ENCODE results near the gene ATG13.
"Not testable (repeated sequence)": the region's sequence is repeated elsewhere in the genome, so short reads cannot be mapped to it uniquely, and the experiment has no call there.

Gene ATG13

GRCh38 chr11:46649180-46649738 lies 31.9 kb downstream of the ATG13 start:
- DNase-seq: no peak

- DNase-seq: no peak
Observed at GRCh38 chr11:46655631-46656030, 38.3 kb downstream of the ATG13 start.

DNA sequence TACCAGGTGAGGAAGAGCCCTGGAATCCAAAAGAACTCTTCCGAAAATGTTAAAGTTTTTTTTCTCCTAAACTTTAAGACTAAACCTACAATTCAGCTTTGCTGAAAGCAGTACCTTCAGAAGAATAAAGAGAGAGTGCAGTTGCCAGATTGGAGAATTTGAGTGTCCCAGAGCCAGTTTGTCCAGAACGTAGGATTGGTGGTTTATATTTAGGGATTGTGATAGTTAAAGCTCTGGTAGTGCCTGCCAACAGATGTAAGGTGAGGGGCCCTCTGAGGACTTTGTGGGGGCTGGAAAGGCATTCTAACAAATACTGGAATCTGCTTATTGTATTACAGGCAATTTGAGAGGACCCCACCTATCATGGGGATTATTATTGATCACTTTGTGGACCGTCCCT lies 39.8 kb downstream of the ATG13 start:
- DNase-seq: no peak

DNA sequence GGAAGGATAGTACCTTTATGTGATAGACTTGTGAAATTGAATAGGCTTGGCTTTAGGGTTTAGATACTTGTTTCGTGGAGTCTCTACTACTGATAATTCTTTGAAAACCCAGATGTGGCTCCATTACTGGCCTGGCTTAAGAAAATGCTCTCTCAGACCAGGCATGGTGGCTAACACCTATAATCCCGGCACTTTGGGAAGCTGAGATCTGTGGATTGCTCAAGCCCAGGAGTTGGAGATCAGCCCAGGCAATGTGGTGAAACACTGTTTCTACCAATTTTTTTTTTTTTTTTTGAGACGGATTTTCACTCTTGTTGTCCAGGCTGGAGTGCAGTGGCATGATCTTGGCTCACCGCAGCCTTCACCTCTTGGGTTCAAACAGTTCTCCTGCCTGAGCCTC lies 40.9 kb downstream of the ATG13 start:
- no peak for DNase-seq

- DNase-seq: no peak
Observed at GRCh38 chr11:46659908-46660307, 42.6 kb downstream of the ATG13 start.

DNA sequence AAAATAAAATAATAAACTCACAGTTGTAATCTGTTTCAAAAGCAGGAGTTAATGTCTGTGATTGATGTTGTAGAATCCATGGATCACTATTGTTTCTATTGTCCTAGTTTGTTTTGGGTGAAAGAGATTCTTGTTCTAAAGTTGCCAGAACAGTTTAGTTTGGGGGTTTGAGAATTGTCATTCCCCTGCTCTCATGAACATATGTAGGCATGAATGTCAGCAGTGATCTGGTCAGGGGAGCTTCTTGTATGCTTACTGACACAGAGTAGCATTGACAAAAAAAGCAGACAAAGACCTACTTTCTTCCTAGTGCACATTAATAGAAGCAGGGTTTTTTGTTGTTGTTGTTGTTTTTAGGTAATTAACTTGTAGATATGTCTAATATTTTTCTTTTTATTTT lies 44.5 kb downstream of the ATG13 start:
- DNase-seq: no peak

GRCh38 chr11:46662366-46662765 lies 45.0 kb downstream of the ATG13 start:
- no peak for DNase-seq

GRCh38 chr11:46663277-46663940 lies 46.1 kb downstream of the ATG13 start:
- DNase-seq: no peak

- DNase-seq: no peak
Observed at GRCh38 chr11:46664612-46665011, 47.3 kb downstream of the ATG13 start.

DNA sequence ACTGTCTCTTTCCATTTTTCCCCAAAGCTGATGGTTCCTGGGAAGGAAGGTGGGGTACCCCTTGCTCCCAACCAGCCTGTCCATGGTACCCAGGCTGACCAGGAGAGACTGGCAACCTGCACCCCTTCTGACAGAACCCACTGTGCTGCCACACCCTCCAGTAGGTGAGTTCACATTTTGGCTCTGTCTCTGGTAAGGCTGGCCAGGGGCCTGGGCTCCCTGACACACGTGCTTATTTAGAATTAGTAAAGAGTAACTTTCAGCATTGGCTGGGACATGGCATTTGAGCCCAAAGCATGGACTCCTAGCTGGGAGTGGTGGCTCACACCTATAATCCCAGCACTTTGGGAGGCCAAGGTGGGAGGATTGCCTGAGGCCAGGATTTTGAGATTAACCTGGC lies 48.0 kb downstream of the ATG13 start:
- no peak for DNase-seq

DNA sequence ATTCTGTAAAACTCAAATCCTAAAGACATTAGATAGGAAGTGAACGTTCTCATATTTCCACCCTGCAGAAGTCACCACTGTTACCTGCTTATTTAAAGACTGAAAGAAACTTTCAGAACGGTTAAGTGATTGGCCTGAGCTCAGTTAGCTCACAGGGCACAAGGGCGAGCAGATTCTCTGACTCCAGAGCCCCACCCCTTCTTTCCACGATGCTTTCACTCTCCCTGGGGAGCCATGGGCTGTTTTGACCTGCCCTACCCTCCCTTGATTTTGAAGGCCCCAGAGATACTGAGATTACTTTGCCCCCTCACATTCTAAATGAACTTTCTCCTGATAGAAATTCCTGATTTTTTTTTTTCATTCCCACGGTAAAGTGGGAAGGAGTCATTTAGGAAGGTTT lies 49.2 kb downstream of the ATG13 start:
- DNase-seq: no peak

DNA sequence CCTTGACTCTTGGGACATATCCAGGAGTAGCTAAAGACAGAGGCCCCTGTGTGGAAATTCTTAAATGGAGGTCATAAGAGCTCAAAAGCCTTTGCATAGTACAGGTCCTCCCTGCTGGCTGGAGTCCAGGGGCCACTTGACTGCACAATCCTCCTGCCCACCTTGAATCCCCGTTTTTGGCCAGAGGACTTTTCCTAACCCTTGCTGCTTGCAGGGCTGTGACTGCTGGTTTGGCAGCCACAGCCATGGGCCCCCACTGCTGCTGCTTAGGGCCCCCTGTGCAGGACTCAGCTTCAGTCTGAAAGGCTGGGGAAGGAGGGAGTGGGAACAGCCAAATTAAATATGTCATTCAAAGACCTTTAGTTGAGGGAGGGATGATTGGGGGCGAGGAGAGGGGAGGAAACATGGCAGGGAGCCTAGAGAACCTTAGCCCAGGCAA lies 49.7 kb downstream of the ATG13 start:
- no peak for DNase-seq

DNA sequence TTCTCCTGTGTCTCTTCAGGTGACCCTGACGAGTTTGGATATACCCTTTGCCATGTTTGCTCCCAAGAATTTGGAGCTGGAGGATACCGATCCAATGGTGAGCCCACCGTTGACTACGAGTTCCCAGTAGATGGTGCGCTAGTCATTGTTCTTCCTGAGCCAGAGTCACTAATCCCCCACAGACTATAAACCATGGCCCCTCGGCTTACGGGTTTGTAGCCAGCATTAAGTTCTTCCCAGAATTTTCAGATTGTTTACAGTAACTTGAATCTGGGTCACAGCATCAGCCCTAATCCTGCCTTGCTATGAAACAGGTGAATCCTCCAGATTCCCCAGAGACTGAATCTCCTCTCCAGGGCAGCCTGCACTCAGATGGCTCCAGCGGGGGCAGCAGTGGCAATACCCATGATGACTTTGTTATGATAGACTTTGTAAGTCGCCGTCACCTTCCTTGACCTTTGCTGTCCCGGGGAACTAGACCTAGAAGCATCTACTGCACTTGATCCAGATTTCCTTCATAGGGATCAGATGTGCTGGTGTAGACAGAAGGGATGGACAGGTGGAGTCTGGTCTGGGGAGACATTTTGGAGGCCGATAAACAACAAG lies 51.2 kb downstream of the ATG13 start:
- no peak for DNase-seq

- no peak for DNase-seq
Observed at GRCh38 chr11:46669711-46670139, 52.4 kb downstream of the ATG13 start.

DNA sequence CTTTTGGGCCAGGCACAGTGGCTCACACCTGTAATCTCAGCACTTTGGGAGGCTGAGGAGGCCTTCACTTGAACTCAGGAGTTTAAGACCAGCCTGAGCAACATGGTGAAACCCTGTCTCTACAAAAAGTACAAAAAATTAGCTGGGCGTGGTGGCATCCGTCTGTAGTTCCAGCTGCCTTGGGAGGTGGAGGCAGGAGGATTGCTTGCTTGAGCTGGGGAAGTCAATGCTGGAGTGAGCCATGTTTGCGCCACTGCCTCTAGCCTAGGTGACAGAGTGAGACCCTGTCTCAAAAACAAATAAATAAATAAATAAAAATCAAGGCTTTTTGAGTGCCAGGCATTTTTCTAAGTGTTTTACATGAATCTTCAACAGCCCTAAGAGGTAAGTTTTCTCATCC lies 53.2 kb downstream of the ATG13 start:
- DNase-seq: not testable (repeated sequence)

DNA sequence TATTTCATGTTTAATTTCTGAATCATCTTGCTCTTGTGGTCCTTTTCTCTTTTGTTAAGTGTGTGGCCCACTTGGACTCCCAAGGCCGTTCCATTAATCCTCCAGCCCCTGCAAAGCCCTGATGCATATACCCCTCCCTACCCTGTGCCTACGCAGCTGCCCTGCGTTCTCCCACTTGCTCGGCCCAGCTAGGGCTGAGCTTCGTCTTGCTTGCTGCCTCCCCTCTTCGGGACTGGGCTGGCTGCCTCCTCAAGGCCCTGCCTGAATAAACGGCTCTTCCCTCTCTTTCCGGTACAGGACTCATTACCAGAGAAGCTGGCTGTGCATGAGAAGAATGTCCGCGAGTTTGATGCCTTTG lies 54.6 kb downstream of the ATG13 start:
- no peak for DNase-seq

DNA sequence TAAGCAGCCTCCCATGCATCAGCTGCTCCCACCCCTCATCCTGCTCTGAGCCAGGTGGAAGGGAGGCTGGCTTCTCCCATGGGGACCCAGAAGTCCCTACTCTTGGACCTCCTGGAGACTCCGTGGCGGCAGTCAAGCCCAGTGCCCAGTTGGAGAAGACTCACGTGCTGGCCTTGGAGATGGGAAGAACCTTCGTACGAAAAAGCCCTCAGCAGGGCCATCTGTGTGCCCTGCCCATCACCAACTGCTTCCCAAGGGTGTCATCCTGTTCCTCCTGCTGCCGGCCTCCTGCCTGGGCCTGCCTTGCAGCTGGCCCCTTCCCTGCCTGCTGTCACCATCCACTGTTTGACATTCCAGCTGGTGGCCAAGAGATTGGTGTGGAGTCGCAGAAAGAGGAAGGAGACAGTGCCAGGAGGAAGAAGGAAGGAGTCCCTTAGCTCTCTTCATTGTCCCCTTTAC lies 55.1 kb downstream of the ATG13 start:
- no peak for DNase-seq

GRCh38 chr11:46673713-46674462 lies 56.5 kb downstream of the ATG13 start:
- no peak for DNase-seq

- DNase-seq: no peak
Observed at GRCh38 chr11:46674463-46675287, 57.3 kb downstream of the ATG13 start.

DNA sequence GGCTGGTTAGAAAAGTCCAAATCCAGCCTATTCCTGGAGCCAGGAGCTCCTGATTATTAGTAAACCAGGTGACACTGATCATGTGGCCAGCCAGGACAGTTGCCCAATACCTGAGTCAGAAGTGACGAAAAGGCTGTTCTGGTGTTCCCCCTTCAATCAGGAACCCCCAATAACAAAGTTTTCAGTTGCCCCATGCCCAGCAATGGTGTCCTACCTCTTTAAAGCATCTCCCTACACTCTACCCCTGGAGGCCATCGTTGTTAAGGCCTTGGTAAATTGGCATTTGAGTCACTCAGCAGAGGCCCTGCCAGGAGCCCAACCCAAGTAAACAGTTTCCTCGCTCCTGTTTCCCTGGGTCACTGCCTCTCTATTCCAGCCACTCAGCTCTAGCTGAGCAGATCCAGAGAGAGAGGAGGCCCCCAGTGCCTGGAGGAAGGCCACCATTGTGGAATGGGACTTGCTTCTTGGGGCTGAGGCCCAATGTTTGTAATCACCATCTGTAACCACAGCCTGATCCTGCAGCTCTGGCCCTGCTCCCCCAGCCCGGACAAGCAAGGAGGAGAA lies 58.0 kb downstream of the ATG13 start:
- no peak for DNase-seq

- DNase-seq: no peak
Observed at GRCh38 chr11:46675949-46676348, 58.6 kb downstream of the ATG13 start.

- DNase-seq: no peak
Observed at GRCh38 chr11:46676436-46677158, 59.2 kb downstream of the ATG13 start.

All from stimulated activated CD4-positive, alpha-beta T cell treated with anti-CD3 and anti-CD28 coated beads, Interleukin-2, amount 100 ng/mL, for 48 hours (primary cell).